Measurements from ENCODE around the gene CCDC91. TPM values are rescaled to one million over a fixed set of nuclear protein-coding genes. Genes with fewer than 3 reads are reported as not detected.

The CCDC91 gene
- polyA plus RNA-seq, 1 donor (not counting 4 experiments of a cell fraction or from before 2014, with no cell fraction given), result 26.5 TPM

GRCh38 chr12:28507033-28507432, 316.8 kb downstream of the CCDC91 start:
- Histone ChIP-seq H2AFZ (ENCODE audit: control insufficient read depth, low read length) (no peak overlapping the region), H3K9ac (ENCODE audit: control insufficient read depth, extremely low read depth, insufficient read depth, low read length) (no peak overlapping the region), H3K4me2 (ENCODE audit: control insufficient read depth, extremely low read depth, insufficient read depth, low read depth, low read length) (no peak overlapping the region), H3K36me3 (ENCODE audit: control insufficient read depth in 2 of 2, extremely low read depth in 1 of 2, insufficient read depth in 2 of 2, low read length in 2 of 2) (no peaks in the 10 kb centered on the region), H3K4me1 (ENCODE audit: control insufficient read depth, extremely low read depth, insufficient read depth, low read length) (no peaks in the 10 kb centered on the region), H3K27me3 (ENCODE audit: control insufficient read depth, extremely low read depth, insufficient read depth, low read length) (no peaks in the 10 kb centered on the region), H3K9me3 (ENCODE audit: control insufficient read depth, low read depth, low read length) (no peaks in the 10 kb centered on the region), H3K4me3 (ENCODE audit: control insufficient read depth in 2 of 3, extremely low read depth in 1 of 3, insufficient read depth in 2 of 3, low read depth in 1 of 3, low read length in 3 of 3) (no peak overlapping the region), H3K9me1 (ENCODE audit: control insufficient read depth, extremely low read depth, insufficient read depth, low read length) (no peaks in the 10 kb centered on the region), H4K20me1 (ENCODE audit: control insufficient read depth, extremely low read depth, insufficient read depth, low read length) (no peaks in the 10 kb centered on the region), H3K27ac (ENCODE audit: control insufficient read depth, insufficient read depth, low read length) (no peak overlapping the region), H3K79me2 (ENCODE audit: control insufficient read depth, insufficient read depth, low read length) (no peaks in the 10 kb centered on the region)
- DNase-seq (ENCODE audit: low read depth, low spot score), result no peak
- TF ChIP-seq EZH2 (IDR thresholded peaks at IDR 0.05; ENCODE audit: low read length) (no peak), CTCF (optimal IDR thresholded peaks at IDR 0.05 in 1 of 3, IDR thresholded peaks at IDR 0.05 in 1 of 3, conservative IDR thresholded peaks at IDR 0.05 in 1 of 3; ENCODE audit: extremely low read depth in 1 of 3, insufficient read depth in 2 of 3, low read length in 3 of 3) (no peak)
- no peak for FAIRE-seq
- dilution Hi-C loops (cut with MboI; ENCODE audit: extremely low pct_ligation_motif_present, low sequenced_read_pairs), result no loop called here

GRCh38 chr12:28507867-28508266, 317.6 kb downstream of the CCDC91 start:
- no peak for FAIRE-seq
- Histone ChIP-seq H3K27ac (ENCODE audit: control insufficient read depth, insufficient read depth, low read length) (no peak overlapping the region), H3K79me2 (ENCODE audit: control insufficient read depth, insufficient read depth, low read length) (no peaks in the 10 kb centered on the region), H3K4me3 (ENCODE audit: control insufficient read depth in 2 of 3, extremely low read depth in 1 of 3, insufficient read depth in 2 of 3, low read depth in 1 of 3, low read length in 3 of 3) (no peak overlapping the region), H3K9me1 (ENCODE audit: control insufficient read depth, extremely low read depth, insufficient read depth, low read length) (no peaks in the 10 kb centered on the region), H4K20me1 (ENCODE audit: control insufficient read depth, extremely low read depth, insufficient read depth, low read length) (no peaks in the 10 kb centered on the region), H3K4me2 (ENCODE audit: control insufficient read depth, extremely low read depth, insufficient read depth, low read depth, low read length) (no peak overlapping the region), H3K27me3 (ENCODE audit: control insufficient read depth, extremely low read depth, insufficient read depth, low read length) (no peaks in the 10 kb centered on the region), H2AFZ (ENCODE audit: control insufficient read depth, low read length) (no peak overlapping the region), H3K4me1 (ENCODE audit: control insufficient read depth, extremely low read depth, insufficient read depth, low read length) (no peaks in the 10 kb centered on the region), H3K36me3 (ENCODE audit: control insufficient read depth in 2 of 2, extremely low read depth in 1 of 2, insufficient read depth in 2 of 2, low read length in 2 of 2) (no peaks in the 10 kb centered on the region), H3K9me3 (ENCODE audit: control insufficient read depth, low read depth, low read length) (no peaks in the 10 kb centered on the region), H3K9ac (ENCODE audit: control insufficient read depth, extremely low read depth, insufficient read depth, low read length) (no peak overlapping the region)
- no peak for DNase-seq (ENCODE audit: low read depth, low spot score)
- TF ChIP-seq EZH2 (IDR thresholded peaks at IDR 0.05; ENCODE audit: low read length), result no peak
- no peak for TF ChIP-seq CTCF (optimal IDR thresholded peaks at IDR 0.05 in 1 of 3, IDR thresholded peaks at IDR 0.05 in 1 of 3, conservative IDR thresholded peaks at IDR 0.05 in 1 of 3; ENCODE audit: extremely low read depth in 1 of 3, insufficient read depth in 2 of 3, low read length in 3 of 3)
- dilution Hi-C loops (cut with MboI; ENCODE audit: extremely low pct_ligation_motif_present, low sequenced_read_pairs), result no loop called here
